Measurements from ENCODE around the gene UPK1B.
"Not testable (repeated sequence)": the region's sequence is repeated elsewhere in the genome, so short reads cannot be mapped to it uniquely, and the experiment has no call there.

Gene UPK1B

DNA sequence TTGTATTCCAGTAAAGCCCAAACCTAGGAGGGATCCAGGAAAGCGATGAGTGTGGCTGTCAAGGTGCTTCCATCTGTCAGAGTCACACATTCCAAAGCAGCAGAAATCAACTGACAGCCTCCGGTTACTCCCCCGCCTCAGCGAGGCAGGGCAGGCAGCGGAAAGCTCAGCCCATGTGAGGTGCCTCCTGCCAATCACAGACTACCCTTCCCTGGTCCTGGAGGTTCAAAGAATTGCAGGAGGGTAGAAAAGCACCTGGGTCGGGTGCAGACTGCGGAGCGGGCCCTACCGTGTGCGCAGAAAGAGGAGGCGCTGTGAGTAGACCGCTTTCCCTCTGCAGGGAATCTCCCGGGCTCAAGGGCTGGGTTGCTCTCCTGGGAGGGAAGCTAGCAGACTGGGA is at the start of gene UPK1B:
Gene UPK1B (plus strand): TSS at position 274 of the 400 bp plus-strand sequence. CDS start 13,144 bp downstream, outside the sequence.
- no peak for DNase-seq (ENCODE audit: low read depth, low spot score)

DNA sequence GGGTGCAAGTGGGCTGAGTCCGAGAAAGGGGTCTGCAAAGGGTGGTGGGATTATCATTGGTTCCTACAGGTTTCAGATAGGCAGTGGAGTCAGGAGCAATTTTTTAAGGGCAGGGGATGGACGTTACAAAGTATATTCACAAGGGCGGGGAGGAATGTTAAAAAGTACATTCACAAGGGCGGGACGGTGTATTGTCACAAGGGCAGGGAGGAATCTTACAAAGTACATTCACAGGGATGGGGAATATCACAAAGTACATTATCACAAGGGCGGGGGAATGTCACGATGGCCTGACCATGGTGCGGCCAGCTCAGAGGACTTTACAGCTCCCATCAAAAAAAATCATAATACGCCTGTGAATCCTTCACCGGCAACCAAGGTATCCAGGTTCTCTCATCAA is 48.1 kb upstream of the UPK1B start:
- DNase-seq (ENCODE audit: low read depth, low spot score) = no peak

DNA sequence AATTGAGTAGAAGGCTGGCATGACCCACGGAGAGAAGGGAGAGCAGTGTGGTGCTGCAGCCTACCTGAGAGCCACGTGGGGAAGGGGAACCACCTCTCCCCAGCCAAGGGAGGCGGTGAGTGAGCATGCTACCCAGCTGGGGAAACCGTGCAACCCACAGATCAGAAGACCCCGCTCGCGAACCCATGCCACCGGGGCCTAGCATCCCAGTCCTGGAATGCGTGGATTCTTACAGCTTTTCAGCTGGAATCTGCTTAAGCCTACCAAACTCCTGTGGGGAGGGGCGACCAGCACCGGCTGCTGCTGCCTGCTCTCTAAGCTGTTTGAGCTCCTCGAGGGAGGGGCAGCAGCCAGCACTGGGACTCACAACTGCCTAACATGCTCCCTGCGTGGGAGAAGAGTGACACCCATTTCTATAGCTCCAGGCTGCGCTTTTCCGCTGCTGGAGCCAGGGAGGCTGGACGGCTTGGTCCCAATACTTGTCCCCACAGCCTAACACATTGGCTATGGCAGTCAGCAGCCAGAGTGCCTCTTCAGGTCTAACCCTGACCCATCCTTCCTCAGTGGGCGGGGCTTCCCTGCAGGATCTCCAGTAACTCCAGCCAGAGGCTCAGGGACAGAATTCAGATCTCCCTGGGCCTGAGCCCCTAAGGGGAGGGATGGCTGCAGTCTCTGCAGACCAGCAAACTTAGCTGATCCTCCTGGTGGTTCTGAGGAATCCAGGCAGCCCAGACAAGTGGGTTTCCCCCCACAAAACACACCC is 47.5 kb upstream of the UPK1B start:
- no peak for DNase-seq (ENCODE audit: low read depth, low spot score)

DNA sequence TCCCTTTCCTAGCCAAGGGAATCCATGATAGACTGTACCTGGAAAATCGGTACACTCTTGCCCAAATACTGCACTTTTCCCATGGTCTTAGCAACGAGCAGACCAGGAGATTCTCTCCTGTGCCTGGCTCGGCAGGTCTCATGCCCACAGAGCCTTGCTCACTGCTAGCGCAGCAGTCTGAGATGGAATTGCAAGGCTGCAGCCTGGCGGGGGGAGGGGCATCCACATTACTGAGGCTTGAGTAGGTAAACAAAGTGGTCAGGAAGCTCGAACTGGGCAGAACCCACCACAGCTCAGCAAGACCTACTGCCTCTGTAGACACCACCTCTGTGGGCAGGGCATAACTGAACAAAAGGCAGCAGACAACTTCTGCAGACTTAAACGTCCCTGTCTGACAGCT is 43.1 kb upstream of the UPK1B start:
- not testable (repeated sequence) for DNase-seq (ENCODE audit: low read depth, low spot score)

DNA sequence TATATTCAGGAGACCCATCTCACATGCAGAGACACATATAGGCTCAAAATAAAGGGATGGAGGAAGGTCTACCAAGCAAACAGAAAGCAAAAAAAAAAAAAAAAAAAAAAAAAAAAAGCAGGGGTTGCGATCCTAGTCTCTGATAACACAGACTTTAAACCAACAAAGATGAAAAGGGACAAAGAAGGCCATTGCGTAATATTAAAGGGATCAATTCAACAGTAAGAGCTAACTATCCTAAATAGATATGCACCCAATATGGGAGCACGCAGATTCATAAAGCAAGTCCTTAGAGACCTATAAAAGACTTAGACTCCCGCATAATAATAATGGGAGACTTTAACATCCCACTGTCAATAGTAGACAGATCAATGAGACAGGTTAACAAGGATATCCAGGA is 41.1 kb upstream of the UPK1B start:
- not testable (repeated sequence) for DNase-seq (ENCODE audit: low read depth, low spot score)

DNA sequence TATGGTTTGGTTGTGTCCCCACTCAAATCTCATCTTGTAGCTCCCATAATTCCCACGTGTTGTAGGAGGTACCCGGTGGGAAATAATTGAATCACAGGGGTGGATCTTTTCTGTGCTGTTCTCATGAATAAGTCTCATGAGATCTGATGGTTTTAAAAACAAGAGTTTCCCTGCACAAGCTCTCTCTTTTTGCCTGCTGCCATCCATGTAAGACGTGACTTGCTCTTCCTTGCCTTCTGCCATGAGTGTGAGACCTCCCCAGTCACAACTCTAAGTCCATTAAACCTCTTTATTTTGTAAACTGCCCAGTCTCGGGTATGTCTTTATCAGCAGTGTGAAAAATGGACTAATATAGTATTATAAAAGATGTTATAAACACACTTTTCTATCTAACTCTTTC is 34.0 kb upstream of the UPK1B start:
- DNase-seq (ENCODE audit: low read depth, low spot score) = not testable (repeated sequence)

DNA sequence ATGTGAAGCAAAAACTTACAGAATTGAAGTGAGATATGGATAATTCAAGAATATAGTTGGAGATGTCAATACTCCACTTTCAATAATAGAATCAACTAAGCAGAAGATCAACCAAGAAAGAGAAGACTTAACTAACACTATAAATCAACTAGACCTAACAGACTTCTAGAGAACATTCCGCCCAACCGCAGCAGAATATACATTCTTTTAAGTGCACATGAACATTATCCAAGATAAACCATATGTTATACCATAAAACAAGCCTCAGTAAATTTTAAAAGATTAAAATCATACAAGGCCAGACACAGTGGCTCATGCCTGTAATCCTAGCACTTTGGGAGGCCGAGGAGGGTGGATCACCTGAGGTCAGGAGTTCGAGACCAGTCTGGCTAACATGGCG is 32.9 kb upstream of the UPK1B start:
- no peak for DNase-seq (ENCODE audit: low read depth, low spot score)

DNA sequence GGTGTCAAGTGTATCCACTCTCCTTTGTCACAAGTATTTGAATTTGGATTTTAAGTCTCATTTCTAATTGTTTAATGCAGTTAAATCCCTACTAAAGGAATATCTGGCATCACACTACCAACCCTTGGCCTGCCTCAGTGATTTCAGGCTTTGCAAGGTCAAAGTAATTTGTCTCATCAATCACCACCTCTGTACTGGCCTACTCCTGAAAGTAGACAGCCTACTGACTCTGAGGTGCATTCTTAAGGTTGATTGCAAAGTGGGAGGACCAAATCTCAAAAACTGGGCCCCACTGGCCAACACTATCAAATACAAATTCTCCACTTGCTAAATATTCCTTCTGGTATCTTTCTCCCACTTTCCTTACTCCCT is 28.3 kb upstream of the UPK1B start:
- no peak for DNase-seq (ENCODE audit: low read depth, low spot score)

DNA sequence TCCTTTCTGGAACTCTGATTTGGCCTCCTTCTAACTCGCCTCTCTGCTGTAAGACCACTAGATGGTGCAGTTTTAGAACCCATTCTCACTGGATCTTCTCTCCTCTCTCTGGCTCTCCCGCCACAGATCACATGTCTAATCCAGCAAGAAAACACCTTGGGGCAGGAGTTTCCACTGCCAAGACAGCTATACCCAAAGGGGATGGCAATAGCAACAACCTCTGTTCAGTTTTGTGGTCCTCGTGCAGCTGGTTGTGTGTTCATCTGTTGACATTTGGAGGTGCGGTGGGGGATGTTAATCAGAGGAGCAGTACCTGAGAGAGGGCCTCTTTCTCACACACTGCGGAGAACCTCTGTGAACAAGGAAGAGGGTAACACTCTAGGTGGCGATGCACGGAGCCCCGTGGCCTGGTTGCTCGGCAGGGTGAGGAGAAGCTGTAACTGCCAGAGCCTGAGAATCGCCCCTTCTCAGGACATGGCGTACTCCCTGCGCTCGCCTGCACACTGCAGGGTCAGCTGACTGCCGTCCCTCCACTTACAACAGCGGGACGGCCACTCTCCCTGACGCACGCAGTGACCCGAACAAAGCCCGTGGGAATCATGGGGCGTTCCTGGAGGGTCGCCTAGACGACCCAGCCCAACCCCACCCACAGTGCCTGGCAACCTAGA is 27.8 kb upstream of the UPK1B start, which contains the start of gene TEX55:
Gene TEX55 (plus strand): TSS at position 666 of the 668 bp plus-strand sequence. CDS start 25 bp downstream, outside the sequence.
- DNase-seq (ENCODE audit: low read depth, low spot score) = no peak

DNA sequence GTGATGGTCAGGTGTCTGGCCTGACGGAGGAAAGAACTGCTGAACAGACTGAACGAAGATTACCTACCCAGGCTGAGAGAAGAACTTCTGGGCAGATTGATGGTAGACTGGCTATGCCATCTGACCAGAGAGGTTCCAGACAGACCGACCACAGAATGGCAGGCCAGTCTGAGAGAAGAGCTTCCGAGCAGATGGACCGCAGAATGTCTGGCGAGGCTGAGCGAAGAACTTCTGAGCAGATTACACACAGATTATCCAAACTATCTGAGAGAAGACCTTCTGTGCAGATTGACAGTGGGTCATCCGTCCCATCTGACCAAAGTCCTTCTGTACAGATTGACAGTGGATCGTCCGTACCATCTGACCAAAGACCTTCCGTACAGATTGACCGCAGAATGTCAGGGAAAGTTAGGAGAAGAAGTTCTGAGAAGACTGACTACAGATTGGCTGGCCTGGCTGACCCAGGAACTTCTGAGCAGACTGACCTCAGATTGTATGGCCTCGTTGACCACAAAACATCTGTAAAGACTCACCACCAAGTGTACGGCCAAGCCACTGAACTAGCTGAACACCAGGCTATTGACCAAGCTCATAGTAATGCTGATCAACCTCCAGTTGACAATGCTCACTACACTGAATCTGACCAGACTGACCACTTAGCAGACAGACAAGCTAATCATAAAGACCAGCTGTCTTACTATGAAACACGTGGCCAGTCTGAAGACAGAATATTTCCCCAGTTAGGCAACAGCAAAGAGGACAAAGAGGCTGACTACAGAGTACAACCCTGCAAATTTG is 26.6 kb upstream of the UPK1B start:
- DNase-seq (ENCODE audit: low read depth, low spot score) = no peak

DNA sequence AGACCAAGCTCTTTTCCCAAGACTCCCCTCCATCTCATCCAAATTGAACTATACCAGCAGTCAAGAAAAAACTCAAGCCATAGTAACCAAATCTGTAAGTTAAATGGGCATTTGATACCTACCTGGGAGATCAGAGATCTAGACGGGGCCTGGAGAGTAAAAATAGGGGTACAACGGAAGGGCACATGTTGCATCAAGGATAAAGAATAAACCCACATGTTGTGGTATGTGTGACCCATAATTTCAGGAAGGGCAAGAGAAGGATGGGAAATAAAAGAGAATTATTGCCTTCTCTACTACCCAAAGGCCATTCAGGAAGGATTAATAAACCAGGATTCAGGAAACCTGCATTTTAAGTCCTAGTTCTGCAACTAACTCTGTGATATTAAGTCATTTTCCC is 25.9 kb upstream of the UPK1B start:
- no peak for DNase-seq (ENCODE audit: low read depth, low spot score)

DNA sequence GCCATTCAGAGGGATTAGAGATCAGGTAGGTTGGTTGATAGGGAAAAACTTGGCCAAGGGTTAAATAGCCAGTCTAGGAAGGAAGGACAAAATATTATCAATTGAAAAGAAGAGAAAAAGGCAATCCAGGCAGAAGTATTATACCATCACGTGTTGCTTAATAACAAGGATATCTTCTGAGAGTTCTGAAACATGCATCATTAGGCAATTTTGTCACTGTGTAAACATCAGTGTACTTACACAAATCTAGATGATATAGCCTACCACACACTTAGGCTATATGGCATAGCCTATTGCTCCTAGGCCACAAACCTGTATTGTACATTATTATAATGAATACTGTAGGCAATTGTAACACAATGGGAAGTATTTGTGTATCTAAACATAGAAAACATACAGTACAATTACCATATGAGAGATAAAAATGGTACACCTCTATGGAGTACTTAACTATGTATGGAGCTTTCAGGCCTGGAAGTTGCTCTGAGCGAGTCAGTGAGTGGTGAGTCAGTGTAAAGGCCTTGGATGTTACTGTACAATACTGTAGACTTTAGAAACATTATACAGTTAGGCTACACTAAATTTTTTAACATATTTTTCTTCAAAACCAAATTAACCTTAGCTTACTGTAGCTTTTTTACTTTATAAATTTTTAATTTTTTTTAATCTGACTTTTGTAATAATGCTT is 24.8 kb upstream of the UPK1B start:
- DNase-seq (ENCODE audit: low read depth, low spot score) = no peak

DNA sequence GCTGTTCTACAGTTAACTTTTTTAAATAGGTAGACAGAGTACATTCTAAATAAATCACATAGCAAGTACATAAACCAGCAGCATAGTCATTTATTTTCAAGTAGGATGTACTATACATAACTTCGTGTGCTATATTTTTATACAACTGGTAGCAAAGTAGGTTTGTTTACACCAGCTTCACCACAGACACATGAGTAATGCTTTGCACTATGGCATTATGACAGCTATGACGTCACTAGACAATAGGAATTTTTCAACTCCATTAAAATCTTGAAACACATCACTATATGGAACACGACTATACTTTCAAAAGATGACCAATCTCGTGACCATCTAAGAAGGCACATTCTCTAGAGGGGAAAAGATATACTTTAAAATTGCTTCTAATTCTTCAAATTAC is 23.9 kb upstream of the UPK1B start:
- no peak for DNase-seq (ENCODE audit: low read depth, low spot score)

DNA sequence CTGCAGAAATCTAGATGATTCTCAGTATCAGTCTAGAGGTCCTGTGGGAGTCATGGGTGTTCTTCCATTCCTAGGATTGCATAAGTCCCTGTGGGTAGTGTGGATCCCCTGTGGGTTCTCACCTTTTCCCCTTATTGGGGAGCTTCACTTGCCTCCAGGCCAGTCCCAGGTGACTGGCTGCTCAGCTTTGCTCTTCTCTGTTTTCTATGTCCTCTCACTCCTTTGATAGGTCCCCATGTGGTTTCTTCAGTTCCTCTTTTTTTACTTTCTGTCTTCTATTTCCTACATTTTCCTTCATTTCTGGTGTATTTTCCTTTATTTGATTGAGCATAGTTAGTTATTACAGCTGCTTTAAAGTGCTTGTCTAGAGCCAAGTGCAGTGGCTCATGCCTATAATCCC is 16.5 kb upstream of the UPK1B start:
- no peak for DNase-seq (ENCODE audit: low read depth, low spot score)

DNA sequence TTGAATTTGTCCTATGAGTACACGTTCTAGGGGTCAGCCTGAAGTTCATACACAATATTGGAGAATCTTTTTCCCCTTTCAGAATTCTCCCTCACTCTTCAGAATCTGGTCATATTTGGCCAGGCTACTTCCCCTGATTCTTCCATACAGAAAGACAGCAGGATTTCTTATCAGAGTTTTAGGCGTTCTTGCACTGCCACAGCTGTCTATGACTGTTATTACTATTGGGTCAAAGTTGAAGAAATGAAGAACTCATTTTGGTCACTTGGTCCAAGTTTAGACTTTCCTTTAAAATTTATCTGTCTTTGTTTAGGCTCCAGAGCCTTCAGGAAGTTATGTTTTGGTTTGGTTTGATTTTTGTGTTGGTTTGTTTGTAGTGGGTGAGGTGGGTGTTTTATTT is 15.4 kb upstream of the UPK1B start:
- no peak for DNase-seq (ENCODE audit: low read depth, low spot score)

DNA sequence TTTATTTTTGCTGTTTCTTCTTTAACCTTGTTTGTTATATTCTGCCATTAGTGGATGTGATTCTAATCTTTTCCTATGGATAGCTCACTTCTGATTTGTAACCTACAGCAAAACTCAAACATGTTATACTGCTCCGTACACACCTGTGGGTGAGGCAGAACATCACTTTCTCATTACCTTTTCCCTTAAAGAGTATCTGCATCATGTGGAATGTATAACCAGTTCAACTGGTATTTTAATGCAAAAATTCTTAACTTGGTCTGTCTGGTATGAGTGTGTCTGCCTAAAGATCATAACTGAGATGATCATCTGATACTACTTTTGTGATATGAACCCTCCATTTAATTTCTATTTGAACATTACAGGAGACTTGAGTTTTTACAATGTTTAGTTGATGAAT is 13.0 kb upstream of the UPK1B start:
- no peak for DNase-seq (ENCODE audit: low read depth, low spot score)

DNA sequence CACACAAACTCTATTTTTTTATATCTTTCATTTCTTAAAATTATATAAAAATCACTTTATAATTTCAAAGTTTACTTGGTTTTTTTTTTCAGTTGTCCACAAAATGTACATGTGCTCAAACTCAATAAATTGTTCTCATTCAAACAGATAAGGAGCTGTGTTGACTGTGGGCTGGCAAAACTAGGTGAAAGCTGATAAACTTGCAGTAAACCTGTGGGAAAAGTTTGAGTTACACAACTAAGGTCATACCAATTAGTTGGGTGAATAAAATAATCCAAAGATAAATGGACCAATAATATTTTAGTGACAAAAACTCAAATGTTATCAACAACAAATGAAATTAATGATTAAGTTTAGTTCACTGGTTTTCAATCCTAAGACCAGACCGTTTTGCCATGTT is 12.6 kb upstream of the UPK1B start:
- no peak for DNase-seq (ENCODE audit: low read depth, low spot score)

DNA sequence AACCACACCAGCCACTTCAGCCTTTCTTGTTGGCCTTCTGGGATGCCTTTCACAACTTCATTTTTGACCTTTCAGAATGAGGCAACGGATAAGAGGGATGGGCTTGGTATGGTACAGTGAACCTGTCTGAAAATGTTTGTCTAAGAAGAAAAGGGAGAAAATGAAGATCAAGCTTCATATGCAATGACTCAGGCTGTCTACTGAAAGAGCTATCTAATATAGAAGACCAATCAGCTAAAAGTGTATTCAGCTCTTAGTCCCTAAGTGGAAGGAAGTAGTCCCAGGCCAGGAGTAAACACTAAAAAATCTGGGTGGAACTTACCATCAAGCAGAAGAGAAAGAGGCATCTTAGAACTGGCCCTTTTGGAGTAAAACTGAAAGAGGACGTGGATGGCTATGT is 12.2 kb upstream of the UPK1B start:
- DNase-seq (ENCODE audit: low read depth, low spot score) = no peak

DNA sequence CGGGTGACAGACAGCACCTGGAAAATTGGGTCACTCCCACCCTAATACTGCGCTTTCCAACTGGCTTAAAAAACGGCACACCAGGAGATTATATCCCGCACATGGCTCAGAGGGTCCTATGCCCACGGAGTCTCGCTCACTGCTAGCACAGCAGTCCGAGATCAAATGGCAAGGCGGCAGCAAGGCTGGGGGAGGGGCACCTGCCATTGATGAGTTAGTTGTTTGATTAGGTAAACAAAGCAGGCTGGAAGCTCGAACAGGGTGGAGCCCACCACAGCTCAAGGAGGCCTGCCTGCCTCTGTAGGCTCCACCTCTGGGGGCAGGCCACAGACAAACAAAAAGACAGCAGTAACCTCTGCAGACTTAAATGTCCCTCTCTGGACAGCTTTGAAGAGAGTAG is 8.7 kb upstream of the UPK1B start:
- DNase-seq (ENCODE audit: low read depth, low spot score) = not testable (repeated sequence)

DNA sequence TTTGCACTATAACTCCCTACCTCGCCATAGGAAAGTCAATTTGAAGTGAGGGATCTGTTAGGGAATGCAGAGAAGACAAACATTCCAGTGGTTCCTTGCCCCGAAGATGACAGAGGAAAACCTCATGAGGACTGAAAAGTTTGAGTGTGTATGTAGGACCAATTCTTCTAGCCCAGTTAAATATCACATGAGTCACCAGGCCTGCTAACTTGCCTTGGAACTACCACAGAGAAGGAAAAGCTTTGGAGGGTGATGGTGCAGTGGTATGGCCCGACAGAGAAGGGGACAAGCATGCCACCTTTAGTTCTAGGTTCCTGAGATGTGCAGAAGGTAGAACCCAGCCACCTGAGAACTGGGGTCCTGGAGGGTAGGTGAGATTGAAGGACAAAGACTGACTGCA is 2.6 kb upstream of the UPK1B start:
- DNase-seq (ENCODE audit: low read depth, low spot score) = no peak

DNA sequence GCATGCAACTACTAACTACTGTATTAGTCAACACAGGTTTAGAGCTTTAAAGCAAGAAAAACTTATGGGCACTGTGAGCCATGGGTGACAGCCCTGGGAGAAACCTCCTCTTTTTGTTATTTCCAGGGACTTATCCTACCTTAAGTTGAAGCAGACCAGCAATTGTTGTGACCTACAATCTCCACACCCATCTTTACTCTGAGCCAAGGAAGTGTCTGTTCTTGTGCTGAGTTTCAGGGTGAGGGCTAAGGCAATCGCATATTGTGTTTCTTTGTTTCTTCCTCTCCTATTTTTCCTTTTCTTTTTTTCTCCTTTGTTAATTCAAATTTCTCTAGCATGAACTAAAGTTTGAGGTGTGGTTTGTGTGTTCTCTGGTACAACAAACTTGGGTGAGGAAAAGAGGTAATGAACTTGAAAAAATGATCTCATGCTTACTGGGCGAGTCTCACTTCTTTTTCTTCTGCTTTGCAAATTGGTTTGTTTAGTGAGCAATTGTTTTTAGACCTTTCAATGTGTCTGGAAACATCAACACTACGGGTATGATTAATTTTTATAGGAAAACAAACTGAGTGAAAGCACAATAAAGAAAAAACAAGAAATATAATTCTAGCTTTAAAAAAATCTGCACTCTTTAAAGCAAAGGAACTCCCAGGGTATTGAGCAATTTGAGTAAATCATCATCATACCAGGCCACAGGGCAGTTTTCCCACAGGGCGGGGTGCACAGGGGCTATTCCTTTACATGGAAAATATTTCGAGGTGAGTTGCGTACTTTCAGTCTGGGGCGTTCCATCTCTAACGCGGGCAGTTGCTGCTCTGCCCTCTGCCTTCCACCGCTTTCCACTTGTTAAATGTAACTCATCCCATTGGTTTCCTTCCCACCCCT is 2.7 kb downstream of the UPK1B start:
- no peak for DNase-seq (ENCODE audit: low read depth, low spot score)
